ENCODE results near the gene BPIFA3. TPM values are rescaled to one million over a fixed set of nuclear protein-coding genes. Genes with fewer than 3 reads are reported as not detected.

BPIFA3 gene
- total RNA-seq, 4 donors from 2014 or later: not detected

DNA sequence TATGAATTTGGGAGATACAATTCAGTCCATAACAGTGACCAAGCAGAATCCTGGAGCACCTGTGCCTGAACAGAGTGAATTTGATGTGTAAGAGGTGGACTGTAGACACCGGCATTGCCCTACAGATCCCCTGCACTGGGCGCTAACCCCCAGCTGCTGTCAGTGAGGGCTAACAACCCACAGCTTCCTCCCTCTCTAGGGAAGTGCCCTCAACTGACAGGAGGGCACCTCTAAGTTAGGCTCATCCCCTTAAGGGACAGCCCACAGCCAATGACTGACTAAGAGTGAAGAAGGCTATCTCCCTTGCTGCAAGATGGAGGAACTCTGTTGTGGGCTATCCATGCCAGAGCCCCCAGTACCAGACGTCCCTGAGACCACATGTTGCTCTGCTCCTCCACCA lies 50.5 kb downstream of the BPIFA3 start:
- intact Hi-C loops (cut with DNase I; ENCODE audit: low total_unique reads): no loop called here
- DNase-seq: no peak
- Histone ChIP-seq H3K36me3 (no peaks in the 10 kb centered on the region), H3K4me1 (no peaks in the 10 kb centered on the region), H3K27ac (no peak overlapping the region), H3K4me3 (no peak overlapping the region), H3K9me3 (no peaks in the 10 kb centered on the region), H3K27me3 (no peaks in the 10 kb centered on the region)
- TF ChIP-seq POLR2A (IDR thresholded peaks at IDR 0.05): no peak
- TF ChIP-seq, protein P1, sequence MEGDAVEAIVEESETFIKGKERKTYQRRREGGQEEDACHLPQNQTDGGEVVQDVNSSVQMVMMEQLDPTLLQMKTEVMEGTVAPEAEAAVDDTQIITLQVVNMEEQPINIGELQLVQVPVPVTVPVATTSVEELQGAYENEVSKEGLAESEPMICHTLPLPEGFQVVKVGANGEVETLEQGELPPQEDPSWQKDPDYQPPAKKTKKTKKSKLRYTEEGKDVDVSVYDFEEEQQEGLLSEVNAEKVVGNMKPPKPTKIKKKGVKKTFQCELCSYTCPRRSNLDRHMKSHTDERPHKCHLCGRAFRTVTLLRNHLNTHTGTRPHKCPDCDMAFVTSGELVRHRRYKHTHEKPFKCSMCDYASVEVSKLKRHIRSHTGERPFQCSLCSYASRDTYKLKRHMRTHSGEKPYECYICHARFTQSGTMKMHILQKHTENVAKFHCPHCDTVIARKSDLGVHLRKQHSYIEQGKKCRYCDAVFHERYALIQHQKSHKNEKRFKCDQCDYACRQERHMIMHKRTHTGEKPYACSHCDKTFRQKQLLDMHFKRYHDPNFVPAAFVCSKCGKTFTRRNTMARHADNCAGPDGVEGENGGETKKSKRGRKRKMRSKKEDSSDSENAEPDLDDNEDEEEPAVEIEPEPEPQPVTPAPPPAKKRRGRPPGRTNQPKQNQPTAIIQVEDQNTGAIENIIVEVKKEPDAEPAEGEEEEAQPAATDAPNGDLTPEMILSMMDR (IDR thresholded peaks at IDR 0.05): no peak

DNA sequence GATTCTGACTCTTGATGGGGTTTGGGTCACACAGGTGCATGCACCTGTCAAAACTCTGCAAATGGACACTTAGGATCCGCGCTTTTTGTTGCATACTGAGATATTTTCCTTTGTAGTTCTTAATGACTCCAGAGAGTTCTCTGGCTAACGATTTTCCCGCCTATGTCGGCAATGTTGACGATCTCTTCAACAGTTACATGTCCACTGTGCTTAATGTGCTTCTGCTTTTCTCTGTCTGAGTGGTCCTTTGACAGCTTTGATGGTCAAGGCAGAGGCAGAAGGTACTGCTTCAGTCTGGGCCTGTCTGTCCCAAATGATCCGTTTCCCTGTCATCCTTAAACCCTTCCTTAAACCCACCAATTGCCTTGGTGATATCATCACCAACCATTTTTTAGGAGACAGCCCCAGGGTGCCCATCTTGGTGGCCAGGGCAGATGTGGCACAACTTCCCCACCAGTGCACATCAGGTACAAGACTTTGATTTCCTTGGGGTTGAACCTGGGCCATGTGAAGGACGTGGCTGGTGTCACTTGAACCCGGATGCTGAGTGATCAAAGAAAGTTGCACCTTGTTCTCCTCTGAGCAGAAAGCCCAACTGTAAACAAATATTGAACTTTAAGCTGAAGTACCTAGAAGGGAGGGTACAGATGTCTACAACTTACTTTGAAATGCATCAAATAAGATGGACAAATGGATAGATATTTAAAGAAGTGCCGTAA lies 55.2 kb downstream of the BPIFA3 start:
- DNase-seq: no peak
- Histone ChIP-seq H3K36me3 (no peaks in the 10 kb centered on the region), H3K27me3 (no peaks in the 10 kb centered on the region), H3K4me3 (no peak overlapping the region), H3K9me3 (no peaks in the 10 kb centered on the region), H3K27ac (no peak overlapping the region), H3K4me1 (no peaks in the 10 kb centered on the region)
- no peak for TF ChIP-seq POLR2A (IDR thresholded peaks at IDR 0.05)
- TF ChIP-seq, protein P1 (IDR thresholded peaks at IDR 0.05): no peak
- intact Hi-C loops (cut with DNase I; ENCODE audit: low total_unique reads): no loop called here

DNA sequence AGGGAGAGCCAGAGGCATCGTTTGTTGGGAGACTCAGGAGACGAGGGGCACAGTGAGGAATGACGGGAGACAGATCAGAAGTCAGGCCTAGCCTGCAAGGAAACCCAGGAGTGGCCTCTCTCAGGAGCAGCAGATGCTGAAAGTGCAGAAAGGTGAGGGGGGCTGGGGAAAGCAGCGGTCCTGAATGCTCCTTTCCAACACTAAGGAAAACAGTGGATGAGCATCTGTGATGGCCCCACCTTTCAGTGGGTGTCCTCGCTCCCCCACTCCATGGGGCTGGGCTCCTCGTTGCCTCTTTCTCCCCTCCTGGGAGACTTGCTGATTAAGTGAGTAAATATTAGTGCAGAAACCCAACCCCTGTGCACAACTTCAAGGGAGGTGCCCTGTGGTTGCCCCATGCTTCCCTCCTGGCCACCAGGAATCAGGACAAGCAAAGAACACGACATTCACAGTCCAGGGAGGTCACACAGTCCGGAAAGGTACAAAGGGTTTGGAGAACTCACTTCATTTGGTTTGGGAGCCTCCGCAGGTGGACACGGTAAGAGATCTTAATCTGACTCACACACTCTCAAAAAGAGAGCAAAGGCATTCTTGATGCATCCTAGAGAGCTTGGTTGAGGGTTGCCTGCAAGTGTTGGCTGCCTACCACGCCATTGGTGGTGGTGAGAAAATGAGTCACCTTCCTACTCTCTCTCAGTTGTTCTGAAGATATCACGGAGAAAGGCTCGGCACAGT lies 56.1 kb downstream of the BPIFA3 start:
- H3K27me3 ChIP-seq: no peaks in the 10 kb centered on the region

DNA sequence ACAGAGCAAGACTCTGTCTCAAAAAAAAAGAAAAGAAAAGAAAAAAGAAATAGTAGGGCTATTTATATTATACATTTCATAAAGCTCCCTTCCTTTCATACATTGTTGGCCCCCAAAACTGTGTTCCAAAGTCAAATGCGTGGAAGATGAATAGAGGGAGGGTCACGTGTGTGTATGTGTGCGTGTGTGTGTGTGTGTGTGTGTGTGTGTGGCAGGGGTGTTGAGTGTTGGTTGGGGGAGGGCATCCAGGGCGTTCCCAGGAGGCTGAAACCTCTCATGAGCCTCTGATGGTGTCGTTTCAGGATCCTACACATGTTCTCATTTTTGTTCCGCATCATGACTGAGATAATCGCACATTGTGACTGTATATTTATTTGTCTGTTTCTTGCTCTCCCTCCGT lies 58.1 kb downstream of the BPIFA3 start:
- Histone ChIP-seq H3K9me3 (no peaks in the 10 kb centered on the region), H3K27ac (no peak overlapping the region), H3K4me1 (no peaks in the 10 kb centered on the region), H3K27me3 (no peaks in the 10 kb centered on the region), H3K4me3 (no peak overlapping the region), H3K36me3 (no peaks in the 10 kb centered on the region)
- no peak for DNase-seq
- intact Hi-C loops (cut with DNase I; ENCODE audit: low total_unique reads): no loop called here
- TF ChIP-seq POLR2A (IDR thresholded peaks at IDR 0.05): no peak
- TF ChIP-seq, protein P1 (IDR thresholded peaks at IDR 0.05): no peak

More for the DNA sequence above, 56.1 kb downstream of the BPIFA3 start:
- Histone ChIP-seq H3K9me3 (no peaks in the 10 kb centered on the region), H3K36me3 (no peaks in the 10 kb centered on the region), H3K4me3 (no peak overlapping the region), H3K27ac (no peak overlapping the region), H3K4me1 (no peaks in the 10 kb centered on the region)
- TF ChIP-seq, protein P1 (IDR thresholded peaks at IDR 0.05): no peak
- TF ChIP-seq POLR2A (IDR thresholded peaks at IDR 0.05): no peak
- intact Hi-C loops (cut with DNase I; ENCODE audit: low total_unique reads): no loop called here
- no peak for DNase-seq

DNA sequence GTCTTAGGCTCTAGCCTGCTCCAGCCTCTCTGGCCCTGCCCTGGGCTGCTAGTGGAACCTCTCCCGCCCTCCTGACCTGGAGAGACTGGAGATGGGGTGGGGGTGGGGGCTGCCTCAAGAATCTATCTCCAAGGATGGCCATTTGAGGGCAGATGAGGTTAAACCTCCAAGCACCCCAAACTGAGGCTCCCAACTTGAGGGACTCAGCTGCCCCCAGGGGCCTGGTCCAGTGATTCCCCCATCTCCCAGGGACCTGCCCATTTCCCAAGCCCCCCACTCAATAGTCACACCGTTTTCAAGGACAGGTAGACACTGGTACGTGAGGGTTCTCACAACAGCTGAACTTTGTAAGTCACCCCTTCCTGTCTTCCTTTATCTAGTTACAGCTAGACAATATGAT lies 58.7 kb downstream of the BPIFA3 start:
- no peak for DNase-seq
- Histone ChIP-seq H3K4me1 (no peaks in the 10 kb centered on the region), H3K36me3 (no peaks in the 10 kb centered on the region), H3K27ac (no peak overlapping the region), H3K9me3 (no peaks in the 10 kb centered on the region), H3K4me3 (no peak overlapping the region), H3K27me3 (no peaks in the 10 kb centered on the region)
- intact Hi-C loops (cut with DNase I; ENCODE audit: low total_unique reads): no loop called here
- TF ChIP-seq POLR2A (IDR thresholded peaks at IDR 0.05): no peak
- TF ChIP-seq, protein P1 (IDR thresholded peaks at IDR 0.05): no peak
